ENCODE data around the gene APBA3.

The APBA3 gene

GRCh38 chr19:3712663-3713611, 48.6 kb downstream of the APBA3 start:
- DNase-seq = no peak
- TF ChIP-seq POLR2A (IDR thresholded peaks at IDR 0.05; ENCODE audit: low read length) = no peak
- TF ChIP-seq GATA1 (IDR thresholded peaks at IDR 0.05; ENCODE audit: low read depth, low read length) = no peak

- no peak for DNase-seq
- TF ChIP-seq POLR2A (IDR thresholded peaks at IDR 0.05; ENCODE audit: low read length) (no peak), GATA1 (IDR thresholded peaks at IDR 0.05; ENCODE audit: low read depth, low read length) (no peak)
These were observed 51.2 kb downstream of the APBA3 start for GRCh38 chr19:3710265-3710812.

GRCh38 chr19:3708207-3708931, 53.1 kb downstream of the APBA3 start, which contains the start of gene TJP3:
Gene TJP3 (plus strand): TSS chr19:3708384. CDS start chr19:3728433, 20,049 bp downstream.
- no peak for DNase-seq
- TF ChIP-seq GATA1 (IDR thresholded peaks at IDR 0.05; ENCODE audit: low read depth, low read length) (no peak), POLR2A (IDR thresholded peaks at IDR 0.05; ENCODE audit: low read length) (no peak)

GRCh38 chr19:3707868-3708206, 53.7 kb downstream of the APBA3 start:
- DNase-seq = no peak
- TF ChIP-seq GATA1 (IDR thresholded peaks at IDR 0.05; ENCODE audit: low read depth, low read length) = no peak
- no peak for TF ChIP-seq POLR2A (IDR thresholded peaks at IDR 0.05; ENCODE audit: low read length)

- TF ChIP-seq POLR2A (IDR thresholded peaks at IDR 0.05; ENCODE audit: low read length) (no peak), GATA1 (IDR thresholded peaks at IDR 0.05; ENCODE audit: low read depth, low read length) (no peak)
These were observed 60.3 kb downstream of the APBA3 start for GRCh38 chr19:3701200-3701599.

More at GRCh38 chr19:3701200-3701599, 60.3 kb downstream of the APBA3 start:
- no peak for DNase-seq

Data from erythroblast (primary cell).